T-helper 1 cell (primary cell): Measurements from ENCODE around the gene STXBP6.

ENCODE experiments used
- DNase-seq, 5 donors: peaks; one replicate each; pipeline ENCODE4 v3.0.0-alpha.2; 2012 to 2020

The STXBP6 gene

GRCh38 chr14:25011095-25011494, 38.9 kb downstream of the STXBP6 start:
- DNase-seq, result no peak

GRCh38 chr14:25010471-25010870, 39.5 kb downstream of the STXBP6 start:
- no peak for DNase-seq

- no peak for DNase-seq
Measured at GRCh38 chr14:25009891-25010290, 40.1 kb downstream of the STXBP6 start.

GRCh38 chr14:25007832-25008231, 42.1 kb downstream of the STXBP6 start:
- no peak for DNase-seq

GRCh38 chr14:25006961-25007795, 42.8 kb downstream of the STXBP6 start:
- no peak for DNase-seq

GRCh38 chr14:25006031-25006430, 43.9 kb downstream of the STXBP6 start:
- DNase-seq, result no peak

- no peak for DNase-seq
Measured at GRCh38 chr14:25004389-25004809, 45.5 kb downstream of the STXBP6 start.

GRCh38 chr14:25003537-25003936, 46.4 kb downstream of the STXBP6 start:
- no peak for DNase-seq

GRCh38 chr14:25001601-25002000, 48.3 kb downstream of the STXBP6 start:
- DNase-seq, result no peak

- DNase-seq, result no peak
Measured at GRCh38 chr14:25001156-25001555, 48.8 kb downstream of the STXBP6 start.

- no peak for DNase-seq
Measured at GRCh38 chr14:24999157-24999556, 50.8 kb downstream of the STXBP6 start.

GRCh38 chr14:24996930-24997725, 52.8 kb downstream of the STXBP6 start:
- no peak for DNase-seq

GRCh38 chr14:24995016-24995415, 54.9 kb downstream of the STXBP6 start:
- no peak for DNase-seq

GRCh38 chr14:24993631-24994030, 56.3 kb downstream of the STXBP6 start:
- DNase-seq, result no peak

GRCh38 chr14:24992624-24993360, 57.2 kb downstream of the STXBP6 start:
- DNase-seq, result no peak

GRCh38 chr14:24991821-24992220, 58.1 kb downstream of the STXBP6 start:
- no peak for DNase-seq

- DNase-seq, result no peak
Measured at GRCh38 chr14:24991288-24991687, 58.7 kb downstream of the STXBP6 start.

- no peak for DNase-seq
Measured at GRCh38 chr14:24990773-24991172, 59.2 kb downstream of the STXBP6 start.

GRCh38 chr14:24990050-24990449, 59.9 kb downstream of the STXBP6 start:
- DNase-seq, result no peak

GRCh38 chr14:24988760-24989159, 61.2 kb downstream of the STXBP6 start:
- DNase-seq, result no peak

- DNase-seq, result no peak
Measured at GRCh38 chr14:24986206-24986893, 63.6 kb downstream of the STXBP6 start.

GRCh38 chr14:24984846-24985589, 64.9 kb downstream of the STXBP6 start:
- DNase-seq, result no peak
